GM18508 (cell line): ENCODE results near the gene DIAPH2.

Source experiments
- ATAC-seq: cut with Tn5 transposase; IDR thresholded peaks from one replicate; pipeline ENCODE4 v1.9.1; 2021; ENCODE audit warnings: moderate number of reproducible peaks; ENCODE audit not compliant: insufficient read depth, unreplicated experiment

Gene DIAPH2

DNA sequence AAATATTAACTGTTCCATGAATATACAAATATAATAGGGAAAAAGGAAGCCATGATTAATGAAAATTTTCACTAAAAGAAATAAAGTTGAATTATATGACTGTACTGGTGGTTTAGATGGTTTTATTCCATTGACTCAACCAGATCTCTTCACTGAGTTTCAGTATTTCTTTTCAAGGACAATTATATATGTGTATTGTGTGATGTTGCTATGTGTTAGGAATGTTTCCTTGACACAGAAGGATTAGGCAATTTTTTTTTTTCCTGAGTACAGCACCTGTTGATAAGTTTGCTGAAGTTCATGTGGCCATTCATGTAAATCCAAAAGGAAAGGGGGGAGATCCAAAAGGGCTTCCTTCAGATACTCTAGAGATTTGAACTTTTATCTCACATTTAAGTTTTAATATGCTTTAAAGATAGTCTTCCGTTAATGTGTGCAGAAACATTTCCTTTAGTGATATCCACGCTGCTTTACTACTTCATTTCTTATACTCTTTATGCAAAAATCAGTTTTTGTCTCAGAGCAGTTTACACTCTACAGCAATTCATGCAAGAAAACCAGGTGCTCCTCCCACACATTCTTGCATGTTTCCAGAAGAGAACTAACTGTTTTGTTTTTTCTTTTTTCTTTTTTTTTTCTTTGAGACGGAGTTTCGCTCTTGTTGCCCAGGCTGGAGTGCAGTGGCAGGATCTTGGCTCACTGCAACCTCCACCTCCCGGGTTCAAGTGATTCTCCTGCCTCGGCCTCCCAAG lies 448.2 kb downstream of the DIAPH2 start:
- no peak for ATAC-seq

DNA sequence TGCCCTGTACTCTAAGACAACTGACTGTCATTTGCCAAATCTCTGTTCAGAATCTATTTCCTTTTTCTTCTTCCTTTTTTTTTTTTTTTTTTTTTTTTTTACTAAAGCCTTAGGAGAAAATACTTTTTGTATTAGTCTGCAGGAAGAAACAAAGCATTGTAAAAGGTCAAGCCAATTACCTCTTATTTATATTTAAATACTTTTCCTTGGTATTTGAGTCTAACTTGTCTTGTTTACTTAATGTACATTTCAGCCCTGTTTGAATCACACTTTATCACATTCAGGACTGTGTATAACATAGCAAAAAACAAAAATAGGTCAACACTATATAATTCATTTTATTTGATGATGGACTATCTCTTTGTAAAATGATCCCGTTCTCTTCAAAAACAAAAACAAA lies 461.3 kb downstream of the DIAPH2 start:
- ATAC-seq: no peak

DNA sequence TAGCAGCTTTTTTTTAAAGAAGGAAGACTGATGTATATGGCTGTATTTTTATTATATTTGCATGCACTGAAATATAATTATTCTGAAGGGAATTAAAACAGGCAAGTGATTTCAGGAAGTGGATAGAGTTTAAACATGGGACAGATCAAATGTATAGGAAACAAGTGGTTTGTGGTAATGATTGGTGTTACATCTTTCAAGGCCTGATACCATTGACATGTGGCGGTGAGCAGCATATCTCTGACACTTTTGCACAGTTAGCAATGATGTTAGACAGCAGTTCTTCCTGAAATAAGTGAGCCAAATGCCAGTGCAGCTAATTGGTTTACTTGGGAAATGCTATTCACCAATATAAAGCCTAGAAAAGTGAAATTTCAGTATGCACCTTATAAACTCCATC lies 471.2 kb downstream of the DIAPH2 start:
- ATAC-seq: no peak

DNA sequence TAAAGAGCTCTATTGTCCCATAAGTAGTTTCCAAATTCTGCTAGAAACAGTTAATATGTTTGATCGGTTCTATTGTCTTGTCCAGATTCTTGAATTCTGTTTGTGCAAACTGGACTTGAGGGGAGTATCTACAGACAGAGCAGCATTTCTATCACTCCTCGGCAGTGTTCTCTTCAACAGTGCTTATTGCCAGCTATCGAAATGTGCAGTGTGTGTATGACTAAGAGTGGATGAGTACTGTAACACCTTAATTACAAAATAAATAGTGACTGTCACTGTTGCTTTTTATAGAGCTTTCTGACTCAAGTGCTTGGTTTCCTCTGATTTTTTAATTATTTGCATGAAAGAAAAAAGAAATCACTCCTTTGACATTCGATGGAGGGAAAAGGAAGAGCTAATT lies 473.6 kb downstream of the DIAPH2 start:
- ATAC-seq: no peak

DNA sequence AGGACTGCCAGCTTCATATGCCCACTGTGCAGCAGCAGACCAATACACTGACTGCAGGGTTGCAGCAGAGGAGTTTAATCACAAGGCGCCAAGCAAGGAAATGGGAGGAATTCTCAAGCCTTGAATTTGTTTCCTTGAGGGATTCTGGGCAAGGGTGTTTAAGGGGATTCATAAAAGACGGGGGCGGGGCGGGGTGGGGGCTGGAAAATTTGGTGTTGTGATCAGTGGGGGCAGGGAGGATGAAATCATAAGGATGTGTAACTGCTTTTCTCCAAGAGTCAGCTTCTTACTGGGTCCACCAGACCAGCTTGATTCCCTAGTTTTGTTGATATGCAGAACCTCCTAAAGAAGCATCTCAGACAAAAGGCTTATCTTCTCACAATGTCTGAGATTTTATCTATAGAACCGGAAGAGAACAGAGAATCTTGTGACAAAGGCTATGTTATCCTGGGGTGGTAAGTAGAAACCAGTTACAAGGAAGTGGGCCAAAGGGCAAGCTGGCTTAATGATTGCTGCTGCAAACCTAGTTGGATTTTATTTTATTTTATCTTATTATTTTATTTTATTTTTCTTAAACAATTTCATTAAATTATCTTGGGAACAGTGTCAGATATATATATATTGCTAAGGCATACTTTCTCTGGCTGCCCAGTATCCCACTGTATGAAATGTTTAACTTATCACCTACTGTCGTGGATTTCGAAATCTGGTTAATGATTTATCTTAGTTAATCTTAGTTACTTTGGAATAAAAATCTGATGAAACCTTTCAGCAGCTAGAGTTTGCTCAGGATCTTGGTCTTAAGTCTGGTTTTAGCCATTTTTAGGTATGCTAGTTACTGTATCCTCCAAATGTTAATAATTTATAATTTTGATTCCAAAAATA lies 475.5 kb downstream of the DIAPH2 start:
- no peak for ATAC-seq

DNA sequence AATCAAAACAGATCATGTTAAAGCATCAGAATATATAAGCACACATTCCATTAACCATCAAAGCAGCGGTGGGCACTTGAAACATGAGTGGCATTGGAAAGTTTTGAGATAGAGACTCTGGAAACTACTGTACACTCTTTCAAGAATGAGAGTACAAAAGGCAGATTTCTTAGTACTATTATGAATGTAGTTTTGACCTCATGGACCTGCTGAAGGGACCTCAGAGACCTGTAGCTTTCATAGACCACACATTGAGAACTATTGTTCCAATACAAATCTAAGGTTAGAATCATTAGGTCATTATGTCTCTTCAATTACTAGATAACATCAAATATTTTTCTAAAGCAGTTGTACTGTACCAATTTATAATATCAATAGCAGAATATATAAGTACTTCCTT lies 482.7 kb downstream of the DIAPH2 start:
- ATAC-seq: no peak

DNA sequence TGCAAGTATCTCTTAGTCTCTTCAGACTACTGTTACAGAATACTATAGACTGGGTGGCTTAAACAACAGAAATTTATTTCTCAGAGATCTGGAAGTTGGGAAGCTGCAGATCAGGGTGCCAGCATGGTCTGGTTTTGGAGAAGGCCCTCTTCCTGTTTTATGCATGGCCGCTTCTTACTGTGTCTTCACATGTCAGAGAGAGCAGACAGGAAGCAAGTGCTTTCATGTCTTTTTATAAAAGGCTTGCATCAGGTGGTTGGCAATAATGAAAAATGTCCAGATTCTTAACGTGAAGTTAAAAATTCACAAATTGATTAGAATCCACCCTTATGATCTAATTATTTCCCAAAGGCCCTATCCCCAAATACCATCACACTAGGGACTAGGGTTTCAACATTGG lies 484.0 kb downstream of the DIAPH2 start:
- no peak for ATAC-seq

DNA sequence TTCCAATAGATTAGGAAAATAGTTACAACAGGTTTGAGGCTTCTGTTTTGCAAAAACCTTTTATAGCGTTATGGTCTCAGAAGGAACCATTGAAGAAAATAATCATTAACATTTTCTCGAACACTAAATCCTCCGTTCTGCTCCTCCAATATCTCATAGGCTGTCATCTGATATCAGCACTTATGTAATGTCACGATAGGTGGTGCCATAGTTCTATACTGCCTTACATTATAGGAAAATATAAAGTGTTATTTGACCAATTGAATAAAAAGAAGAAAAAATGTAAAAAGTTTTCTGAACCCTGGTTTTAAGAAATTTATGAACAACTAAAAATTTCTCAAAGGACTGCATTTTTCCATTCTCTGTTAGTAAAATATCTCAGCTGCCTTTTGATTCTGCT lies 490.5 kb downstream of the DIAPH2 start:
- no peak for ATAC-seq

DNA sequence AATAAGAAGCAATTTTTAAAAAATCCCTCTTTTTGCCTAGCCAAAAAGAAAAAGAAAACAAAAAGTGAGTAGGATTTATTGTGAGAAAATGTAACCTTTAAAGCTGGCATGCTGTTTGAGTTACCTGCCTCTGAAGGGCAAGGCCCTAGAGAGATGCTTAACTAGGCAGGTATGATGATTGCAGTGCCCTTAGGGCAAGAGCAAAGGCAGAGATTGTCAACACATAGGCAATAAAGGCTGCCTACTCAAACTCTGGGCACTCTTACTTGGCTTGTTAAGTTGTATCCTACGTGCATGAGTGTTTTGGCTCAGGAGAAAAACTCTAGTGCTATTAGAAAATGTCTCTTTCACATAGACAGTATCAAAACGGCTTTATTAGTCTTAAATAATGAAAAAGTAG lies 505.0 kb downstream of the DIAPH2 start:
- no peak for ATAC-seq

DNA sequence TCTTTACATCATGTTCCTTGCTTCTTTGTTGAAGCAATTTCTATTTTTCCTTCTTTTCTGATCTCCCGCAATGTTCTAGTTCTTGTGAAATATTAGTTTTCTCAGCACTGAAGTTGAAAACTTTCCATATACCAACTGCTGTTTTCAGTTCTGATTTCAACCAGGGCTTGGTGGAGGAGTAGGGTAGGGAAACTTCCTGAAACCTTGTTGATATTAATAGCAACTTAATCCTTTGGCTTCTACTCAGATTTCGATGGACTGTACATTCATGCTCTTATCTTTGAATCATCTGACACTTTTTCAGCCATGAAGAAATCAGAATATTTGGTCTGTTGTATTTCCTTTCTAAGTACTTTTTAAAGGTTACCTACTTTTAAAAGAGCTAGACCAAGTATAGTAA lies 514.9 kb downstream of the DIAPH2 start:
- ATAC-seq: no peak

DNA sequence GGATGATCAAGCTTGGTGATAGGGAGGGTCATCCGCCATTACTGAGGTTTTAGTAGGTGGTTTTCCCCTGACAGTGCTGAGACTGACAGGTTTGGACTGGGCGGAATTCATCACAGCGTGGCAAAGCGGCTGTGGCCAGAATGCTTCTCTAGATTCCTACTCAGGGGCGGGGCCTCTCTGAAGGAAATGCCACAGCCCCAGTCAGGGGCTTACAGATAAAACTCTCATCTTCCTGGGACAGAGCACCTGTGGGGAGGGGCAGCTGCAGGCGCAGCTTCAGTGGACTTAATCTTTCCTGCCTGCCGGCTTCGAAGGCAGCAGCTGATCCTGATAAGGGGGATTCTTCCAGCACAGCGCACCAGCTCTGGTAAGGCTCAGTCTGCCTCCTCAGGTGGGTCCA lies 515.8 kb downstream of the DIAPH2 start:
- ATAC-seq: no peak

DNA sequence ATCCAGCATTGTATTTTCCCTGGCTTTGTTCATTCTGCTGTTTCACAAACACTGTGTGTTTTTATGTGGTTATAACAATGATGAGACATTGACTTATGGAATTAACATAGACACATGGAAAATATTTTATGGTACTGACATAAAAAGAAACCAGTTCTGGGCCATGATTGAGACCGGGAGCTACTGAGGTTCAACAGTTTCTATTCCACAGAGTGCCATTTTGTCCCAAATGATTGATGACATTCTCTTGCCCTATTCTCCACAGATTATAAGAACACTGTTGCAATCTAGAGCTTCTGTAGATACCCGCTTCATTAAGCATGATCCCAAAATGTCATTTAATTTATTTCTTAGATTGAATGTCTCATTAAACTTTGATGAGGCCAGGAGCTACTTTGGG lies 525.9 kb downstream of the DIAPH2 start:
- no peak for ATAC-seq

DNA sequence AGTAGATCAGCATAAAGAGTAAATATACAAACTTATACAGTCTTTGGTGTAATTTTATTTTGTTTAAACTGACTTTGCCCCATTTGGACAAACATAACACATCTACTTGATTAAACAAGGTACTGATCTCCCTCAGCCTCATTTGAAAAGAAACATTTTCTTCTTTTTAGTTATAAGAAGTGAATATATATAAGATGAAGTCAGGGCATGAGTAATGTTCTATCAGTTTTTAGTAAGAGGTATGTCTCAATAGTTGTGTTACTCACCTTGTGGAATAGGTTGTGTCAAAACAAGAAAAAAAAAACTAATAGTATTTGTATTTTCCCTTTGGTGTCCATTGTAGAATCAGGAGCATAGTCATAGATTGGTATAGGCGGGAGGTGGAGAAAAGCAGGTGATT lies 526.4 kb downstream of the DIAPH2 start:
- ATAC-seq: no peak

DNA sequence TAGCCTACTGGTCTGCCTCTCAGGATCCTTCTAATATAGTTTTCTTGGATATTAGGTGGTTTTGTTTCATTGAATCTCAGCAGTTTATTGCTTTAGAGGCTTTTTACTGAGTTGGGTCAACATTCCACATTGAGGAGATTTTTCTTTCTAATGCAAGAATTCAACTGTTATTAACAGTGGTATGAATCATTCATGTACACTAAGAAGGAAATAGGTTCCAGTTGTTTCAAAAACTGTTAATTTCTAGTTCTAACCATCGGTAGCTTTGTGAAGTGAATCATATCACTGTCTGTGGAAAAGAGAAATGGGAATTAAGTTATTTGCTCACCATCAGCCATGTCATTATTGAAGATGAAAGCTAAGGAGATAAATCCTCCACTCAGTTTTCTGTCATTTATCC lies 530.5 kb downstream of the DIAPH2 start:
- ATAC-seq: no peak

DNA sequence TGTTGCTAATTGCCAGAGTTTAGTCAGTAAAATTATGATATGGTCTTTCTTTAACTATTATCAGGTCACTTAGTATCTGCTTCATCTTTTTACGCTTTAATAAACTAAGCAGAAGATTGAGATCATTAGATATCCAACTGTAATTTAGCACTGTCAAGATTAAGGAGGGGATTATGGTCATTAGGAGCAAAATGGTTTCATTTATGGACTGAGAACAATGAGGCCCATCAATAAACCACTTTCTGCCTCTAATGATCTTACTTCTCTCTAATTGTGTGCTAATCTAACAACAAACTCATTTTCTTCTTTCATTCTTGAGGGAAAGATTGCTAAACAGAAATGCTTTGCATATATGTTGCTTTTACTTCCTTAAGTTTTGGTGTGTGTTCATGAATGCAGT lies 539.5 kb downstream of the DIAPH2 start:
- no peak for ATAC-seq

DNA sequence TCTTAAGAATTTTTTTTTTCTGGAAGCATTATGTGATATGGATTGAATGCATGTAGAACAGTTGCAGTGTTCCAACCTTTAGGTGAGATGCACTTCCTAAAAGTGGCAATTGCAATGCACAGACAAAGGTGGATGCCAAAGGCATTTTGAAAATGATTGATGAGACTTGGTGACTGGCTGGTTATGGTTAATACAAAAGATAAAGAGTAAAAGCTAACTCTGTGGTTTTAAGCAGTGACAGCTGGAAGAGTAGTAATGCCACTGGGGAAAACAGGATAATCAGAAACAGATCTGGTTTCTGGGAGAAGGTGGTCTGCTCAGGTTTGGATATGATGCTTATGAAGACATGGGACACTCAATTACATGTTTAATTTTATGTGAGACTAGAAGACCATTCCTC lies 544.7 kb downstream of the DIAPH2 start:
- ATAC-seq: no peak

DNA sequence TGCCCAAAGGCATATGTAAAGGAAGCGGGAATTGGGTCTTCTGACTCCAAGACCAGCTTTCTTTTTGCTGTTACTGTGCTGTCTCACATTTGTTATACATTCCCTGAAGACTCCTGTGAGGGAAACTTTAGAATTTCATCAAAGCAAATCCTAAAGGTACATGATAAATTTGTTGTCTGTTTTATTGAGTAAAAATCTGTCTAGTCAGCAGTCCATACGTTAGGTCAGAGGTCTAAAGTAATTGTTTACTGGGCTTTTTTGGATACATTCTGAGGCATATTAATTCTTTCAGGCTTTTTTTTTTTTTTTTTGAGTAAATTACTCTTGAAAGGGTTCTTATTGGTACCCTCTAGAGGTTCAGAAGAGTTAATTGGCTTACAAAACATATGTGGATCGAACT lies 546.3 kb downstream of the DIAPH2 start:
- no peak for ATAC-seq

DNA sequence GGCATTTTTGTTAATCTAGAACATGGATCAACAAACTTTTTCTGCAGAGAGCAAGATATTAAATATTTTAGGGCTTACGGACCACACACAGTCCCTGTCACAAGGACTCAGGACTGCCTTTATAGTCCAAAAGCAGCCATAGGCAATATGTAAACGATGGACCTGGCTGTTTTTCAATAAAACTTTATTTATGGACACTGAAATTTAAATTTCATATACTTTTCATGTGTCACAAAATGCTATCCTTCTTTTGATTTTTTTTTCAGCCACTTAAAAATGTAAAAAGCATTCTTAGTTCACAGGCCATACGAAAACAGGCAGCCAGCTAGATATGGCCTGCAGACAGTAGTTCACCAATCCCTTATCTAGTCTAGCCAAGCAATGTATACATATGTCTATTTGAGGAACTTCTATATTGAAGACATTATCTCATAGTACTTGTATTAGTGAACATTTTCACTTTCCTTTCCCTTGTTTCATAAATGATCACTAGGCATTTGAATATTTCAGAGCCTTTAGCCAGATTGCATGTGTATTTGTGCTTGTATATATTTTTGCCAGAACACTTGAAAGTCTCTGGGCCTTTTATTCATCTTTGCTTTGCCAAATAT lies 549.9 kb downstream of the DIAPH2 start:
- peak; percentile 100 for ATAC-seq

DNA sequence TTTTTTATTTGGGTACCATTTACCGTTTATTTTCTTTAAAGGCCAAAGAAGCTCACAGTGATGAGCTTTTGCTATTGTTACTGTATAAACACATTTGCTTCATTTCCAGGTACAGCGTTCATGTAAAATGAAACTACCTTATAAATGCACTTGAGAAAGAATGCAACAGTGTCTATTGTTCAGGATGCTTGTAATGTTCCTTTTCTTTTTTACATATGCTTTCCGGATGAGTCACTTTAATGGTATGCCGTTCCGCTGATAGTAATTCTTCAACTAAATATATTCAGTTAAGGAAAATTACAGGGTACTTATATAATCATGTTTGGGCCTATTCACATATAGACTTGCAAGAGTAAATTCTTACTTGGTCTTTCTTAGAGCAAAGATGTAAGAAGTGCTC lies 554.0 kb downstream of the DIAPH2 start:
- ATAC-seq: no peak

DNA sequence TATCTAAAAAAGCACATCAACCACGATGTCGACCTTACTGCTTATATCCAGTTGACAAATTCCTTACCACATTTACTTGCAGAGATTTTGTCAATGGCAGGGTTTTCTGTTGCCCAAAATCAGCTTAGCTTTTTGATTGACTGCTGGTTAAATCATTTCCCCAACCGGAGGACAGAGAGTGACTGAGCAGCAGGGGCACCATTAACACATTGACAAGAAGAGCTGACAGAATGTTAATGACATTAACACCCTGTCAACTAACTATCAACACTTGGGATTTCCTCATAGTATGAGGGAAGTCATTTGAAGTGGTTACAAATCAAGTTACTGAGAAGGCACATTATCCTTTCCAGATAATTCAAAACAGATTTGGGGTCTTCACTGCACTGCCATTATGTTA lies 567.5 kb downstream of the DIAPH2 start:
- ATAC-seq: no peak

DNA sequence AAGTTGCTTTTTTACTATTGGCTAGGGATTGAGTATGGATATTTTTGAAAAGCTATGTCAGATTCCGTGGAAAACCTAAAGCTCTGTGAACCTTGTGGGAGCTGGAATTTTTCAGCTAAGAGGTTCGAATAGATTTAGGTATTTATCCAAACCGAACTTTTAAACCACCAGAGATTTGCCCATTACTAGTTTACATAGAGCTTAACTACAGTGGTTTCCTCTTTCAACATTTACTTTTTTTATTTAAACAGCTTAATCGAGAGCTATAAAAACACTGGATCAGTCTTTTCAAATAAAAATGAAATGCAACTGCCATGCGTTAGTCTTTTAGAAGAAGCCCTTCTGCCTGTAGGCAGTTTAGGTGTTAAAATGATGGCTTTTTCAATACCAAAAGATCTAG lies 576.0 kb downstream of the DIAPH2 start:
- ATAC-seq: no peak
